GM19043 (cell line): Measurements from ENCODE around the gene EPC1.
"Not testable (repeated sequence)": the region's sequence is repeated elsewhere in the genome, so short reads cannot be mapped to it uniquely, and the experiment has no call there.

Experiments
- ATAC-seq: cut with Tn5 transposase; IDR thresholded peaks from one replicate; pipeline ENCODE4 v1.9.1; 2021; ENCODE audit warnings: low read depth; ENCODE audit not compliant: unreplicated experiment

EPC1 gene

DNA sequence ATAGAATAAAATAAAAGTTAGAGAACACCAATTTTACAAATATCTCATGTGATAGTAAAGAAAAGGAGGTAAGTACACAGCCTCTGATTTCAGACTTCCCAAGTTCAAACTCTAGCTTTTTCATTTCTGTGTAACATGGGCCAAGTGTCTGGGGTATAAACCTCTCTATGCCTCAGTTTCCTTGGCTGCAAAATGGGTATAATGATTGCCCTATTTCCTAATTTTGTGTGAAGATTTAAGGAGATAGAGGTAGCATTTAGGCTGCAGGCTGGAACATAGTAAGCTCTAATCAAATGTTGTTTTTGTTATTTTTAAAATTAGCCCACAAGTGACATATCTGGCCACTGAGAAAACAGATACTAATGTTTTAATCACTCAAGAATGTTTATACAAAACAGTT is 26.1 kb upstream of the EPC1 start:
- ATAC-seq, result no peak

DNA sequence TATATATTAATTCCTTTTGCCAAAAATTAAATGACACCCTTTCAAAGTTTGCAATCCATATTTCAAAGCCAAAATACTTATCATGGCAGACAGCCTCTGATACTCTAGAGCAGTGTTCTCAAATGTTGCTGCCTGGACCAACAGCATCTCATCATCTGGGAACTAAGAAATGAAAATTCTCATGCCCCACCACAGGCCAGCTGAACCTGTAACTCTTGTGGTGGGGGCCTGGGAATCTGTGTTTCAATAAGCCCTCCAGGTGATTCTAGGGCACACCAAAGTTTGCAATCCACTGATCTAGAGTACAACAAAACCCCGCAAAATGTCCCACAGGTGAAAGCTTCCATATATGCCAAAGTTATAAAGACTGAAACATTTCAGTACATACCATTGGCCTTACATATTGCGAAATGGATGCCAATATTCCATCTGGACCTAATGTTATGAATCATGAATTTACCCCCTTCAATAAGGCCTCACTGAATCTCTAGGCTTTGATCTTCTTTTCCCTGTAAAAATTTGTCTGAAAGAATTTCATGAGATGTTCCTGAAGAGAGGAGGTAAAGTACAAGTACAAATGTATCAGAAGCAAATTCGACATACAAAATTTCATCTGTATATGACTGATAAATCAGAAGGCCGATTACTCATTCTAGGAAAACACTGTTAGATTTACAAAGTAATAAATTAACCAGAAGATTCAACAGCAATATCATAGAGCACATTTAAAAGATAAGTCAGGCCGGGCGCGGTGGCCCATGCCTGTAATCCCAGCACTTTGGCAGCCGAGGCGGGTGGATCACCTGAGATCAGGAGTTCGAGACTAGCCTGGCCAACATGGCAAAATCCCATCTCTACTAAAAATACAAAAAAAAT is 25.3 kb upstream of the EPC1 start:
- no peak for ATAC-seq

DNA sequence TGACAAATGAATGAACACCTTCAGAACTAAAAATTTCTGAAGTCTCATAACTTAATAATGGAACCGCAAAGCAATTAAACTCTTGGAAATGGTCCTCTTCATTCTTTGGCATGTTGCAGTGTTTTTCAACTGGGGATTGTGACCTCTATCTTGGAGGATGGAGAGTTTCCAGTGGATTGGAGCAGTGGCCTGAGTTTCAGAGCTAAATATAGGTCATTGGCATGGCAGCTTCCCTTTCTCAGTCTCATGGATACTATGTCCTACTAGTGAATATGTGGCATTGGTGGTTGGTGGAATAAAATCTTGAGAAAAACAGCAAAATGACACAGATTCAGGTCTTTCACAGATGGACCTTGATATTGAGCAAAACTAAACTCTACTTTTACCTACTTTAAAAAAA is 24.1 kb upstream of the EPC1 start:
- ATAC-seq, result no peak

DNA sequence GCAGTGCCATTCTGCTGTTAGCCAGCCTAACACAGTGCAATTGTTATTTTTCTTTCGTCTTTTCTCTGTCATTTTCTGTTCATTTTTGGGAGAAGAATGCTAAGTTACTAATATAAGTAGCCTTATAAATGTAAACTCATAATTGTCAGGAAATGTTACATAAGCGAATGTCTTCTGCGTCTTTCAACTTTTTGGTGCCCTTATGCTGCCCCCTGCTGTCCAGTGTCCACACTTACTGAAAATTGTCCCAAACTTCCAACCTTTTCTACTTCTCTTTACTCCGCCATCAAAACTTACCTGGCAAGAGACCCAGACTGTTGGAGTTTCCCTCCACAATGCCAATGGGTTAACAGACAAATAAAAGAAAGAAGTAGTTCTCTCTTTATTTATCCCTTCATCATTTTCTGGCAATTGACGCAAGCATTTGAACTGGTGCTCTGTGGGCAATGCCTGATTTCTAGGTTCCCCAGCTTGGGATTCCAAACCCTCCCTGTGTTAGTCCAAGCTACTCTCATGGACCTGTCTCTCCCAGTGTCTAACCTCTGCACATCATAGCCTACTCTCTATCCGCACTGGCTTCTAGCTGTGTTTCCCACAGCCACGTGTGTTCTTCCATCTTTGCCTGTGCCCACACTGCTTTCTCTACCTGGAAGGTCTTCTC is 21.0 kb upstream of the EPC1 start:
- no peak for ATAC-seq

DNA sequence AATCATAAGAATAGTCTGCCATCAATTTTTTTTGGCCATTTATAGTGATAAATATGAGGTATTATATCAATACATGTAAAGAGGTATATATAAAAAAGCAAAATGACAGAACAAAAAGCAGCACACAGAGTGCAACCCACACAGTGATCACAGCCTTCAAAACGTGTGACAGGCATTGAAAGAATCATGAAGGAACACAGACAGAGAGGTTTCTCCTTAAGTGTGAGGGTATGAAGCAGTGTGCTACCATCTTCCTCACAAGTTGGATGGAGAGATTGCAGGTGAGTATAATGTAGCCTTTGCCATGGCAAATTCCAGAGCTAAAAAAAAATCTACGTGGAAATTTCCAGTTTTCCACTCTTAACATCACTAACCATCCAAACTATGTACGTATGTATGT is 19.6 kb upstream of the EPC1 start:
- ATAC-seq, result no peak

DNA sequence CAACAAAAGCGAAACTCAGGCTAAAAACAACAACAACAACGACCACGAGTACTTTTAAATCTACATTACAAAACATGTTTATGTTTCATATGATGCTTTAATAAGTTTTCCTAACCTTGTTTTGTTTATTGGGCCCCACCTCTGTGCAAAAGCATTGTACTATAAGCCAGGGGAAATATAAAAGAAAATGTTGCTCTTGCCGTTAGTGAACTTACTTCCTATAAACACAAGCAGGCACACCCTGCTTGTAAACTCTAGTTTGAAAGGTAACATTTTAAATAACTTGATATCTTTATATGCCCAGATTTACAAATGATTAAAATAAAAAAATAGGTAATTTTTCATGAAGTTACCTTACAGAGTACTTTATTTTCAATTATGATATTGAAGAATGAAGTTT is 19.2 kb upstream of the EPC1 start:
- ATAC-seq, result no peak

DNA sequence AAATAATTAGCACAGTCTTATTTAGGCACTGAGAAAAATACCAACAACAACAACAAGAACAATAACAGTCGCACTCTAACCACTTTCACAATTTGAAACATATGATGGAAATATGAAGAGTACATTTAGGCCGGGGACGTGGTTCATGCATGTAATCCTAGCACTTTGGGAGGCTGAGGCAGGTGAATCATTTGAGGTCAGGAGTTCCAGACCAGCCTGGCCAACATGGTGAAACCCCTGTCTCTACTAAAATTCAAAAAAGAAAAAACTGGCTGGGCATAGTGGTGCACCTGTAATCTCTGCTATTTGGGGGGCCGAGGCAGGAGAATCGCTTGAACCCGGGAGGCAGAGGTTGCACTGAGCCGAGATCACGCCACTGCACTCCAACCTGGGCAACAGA is 18.4 kb upstream of the EPC1 start:
- ATAC-seq, result not testable (repeated sequence)

DNA sequence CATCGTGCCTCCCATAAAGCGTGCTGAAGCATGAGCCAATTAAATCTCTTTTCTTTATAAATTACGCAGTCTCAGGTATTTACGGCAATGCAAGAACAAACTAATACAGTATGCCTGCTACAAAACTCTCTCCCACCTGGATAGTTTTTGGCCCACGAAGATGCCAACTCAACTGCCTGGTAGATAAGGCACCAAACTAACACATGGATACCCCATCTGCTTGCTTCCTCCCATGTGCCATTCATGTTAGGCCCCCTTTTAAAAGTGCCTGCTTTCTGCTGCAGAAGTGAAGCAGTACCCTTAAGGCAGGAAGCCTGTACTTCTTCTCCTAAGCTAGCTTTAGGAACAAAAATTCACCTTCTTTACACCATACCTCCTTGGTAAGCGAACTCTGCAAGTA is 15.6 kb upstream of the EPC1 start:
- ATAC-seq, result no peak

DNA sequence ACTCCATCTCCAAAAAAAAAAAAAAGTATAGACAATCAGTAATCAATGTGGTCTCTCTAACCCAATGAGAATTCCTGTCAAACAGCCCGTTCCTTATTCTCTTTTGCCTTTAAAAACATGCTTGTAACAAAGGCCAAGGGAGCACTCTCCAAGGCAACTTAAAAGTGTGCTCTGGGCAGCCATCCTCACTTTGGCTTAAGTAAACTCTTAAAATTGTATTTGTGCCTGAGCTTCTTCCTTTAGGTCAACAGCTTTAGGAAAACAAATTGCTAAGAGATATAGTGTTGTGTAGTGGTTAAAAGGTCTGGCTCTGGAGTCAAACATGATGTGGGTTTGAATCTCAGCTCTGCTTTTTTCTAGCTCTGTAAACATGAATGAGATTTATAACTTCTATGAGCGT is 13.9 kb upstream of the EPC1 start:
- ATAC-seq, result no peak

DNA sequence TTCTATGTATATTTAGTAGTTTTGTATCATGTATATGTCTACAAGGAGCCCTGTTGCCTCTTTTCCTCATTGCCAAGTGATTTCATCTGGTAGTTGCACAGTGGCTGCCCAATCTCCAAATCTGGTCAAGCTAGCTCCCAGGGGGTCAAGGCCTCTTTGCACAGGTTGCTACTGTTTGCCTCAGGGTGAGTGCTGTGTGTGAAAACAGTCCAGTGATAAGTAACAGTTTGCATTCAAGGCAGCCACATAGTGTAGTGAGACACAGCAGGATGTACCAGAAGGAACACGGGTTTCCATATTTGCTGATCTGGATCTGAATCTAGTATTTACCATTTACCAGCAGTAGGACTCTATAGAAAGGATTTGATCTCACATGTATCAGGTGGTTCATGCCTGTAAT is 13.3 kb upstream of the EPC1 start:
- ATAC-seq, result no peak

DNA sequence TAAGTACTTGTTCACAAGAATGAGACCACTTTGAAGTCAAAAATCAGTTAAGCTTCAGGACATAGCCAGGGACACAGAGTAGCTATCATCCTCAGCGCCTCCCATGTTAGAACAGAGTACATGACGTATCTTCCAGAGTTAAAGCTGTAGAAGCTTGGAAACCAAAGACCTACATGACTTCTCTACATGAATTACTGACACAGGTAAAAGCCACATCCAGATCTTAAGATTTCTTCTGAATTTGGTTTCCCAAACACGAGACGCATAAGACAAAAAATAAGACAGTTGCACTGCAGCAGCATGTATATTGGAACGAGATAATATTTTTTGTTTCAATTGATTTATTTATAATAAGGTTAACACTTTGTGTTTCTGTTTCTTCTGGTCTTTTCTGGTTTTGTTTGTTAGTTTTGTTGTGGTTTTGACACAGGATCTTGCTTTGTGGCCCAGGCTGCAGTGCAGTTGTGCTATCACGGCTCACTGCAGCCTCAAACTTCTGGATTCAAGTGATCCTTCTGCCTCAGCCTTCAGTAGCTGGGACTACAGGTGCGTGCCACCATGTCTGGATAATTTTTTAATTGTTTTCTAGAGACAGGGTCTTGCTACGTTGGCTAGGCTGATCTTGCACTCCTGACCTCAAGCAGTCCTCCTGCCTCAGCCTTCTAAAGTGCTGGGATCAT is 10.2 kb upstream of the EPC1 start:
- no peak for ATAC-seq

DNA sequence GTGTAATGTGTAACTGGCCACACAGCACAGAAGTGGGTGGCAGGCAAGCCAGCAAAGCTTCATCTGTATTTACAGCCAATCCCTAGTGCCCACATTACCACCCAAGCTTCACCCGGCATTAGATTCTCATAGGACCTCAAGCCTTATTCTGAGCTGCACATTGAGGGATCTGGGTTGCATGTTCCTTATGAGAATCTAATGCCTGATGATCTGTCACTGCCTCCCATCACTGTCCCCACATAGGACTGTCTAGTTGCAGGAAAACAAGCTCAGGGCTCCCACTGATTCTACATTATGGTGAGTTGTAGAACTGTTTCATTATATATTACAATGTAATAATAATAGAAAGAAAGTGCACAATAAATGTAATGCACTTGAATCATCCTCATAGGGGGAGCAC is 7.7 kb upstream of the EPC1 start:
- ATAC-seq, result not testable (repeated sequence)

DNA sequence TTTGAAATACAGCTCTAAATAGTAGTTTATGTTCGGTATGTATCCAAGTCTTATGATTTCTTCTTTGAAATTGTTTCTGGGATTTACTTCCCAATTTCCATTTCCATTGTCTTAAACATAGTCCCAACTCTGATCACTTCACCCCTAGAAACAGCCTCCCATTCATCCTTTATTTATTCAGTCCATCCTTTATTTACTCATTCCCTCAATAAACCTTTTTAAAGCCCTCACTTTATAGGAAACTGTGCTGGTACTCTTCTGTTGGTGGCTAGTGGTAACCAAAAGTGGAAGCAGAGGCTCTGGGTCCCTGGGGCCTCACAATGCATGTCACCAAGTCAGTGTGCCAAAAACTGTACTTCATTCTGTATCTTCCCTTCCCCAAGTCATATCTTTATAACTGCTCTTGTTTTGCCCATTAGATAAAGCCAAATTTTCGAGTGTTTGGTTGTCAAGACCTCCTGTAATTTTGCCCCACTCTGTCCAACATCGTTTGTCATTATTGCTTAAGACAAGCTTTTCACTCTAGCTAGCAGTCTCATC is 3.9 kb upstream of the EPC1 start:
- ATAC-seq, result no peak

DNA sequence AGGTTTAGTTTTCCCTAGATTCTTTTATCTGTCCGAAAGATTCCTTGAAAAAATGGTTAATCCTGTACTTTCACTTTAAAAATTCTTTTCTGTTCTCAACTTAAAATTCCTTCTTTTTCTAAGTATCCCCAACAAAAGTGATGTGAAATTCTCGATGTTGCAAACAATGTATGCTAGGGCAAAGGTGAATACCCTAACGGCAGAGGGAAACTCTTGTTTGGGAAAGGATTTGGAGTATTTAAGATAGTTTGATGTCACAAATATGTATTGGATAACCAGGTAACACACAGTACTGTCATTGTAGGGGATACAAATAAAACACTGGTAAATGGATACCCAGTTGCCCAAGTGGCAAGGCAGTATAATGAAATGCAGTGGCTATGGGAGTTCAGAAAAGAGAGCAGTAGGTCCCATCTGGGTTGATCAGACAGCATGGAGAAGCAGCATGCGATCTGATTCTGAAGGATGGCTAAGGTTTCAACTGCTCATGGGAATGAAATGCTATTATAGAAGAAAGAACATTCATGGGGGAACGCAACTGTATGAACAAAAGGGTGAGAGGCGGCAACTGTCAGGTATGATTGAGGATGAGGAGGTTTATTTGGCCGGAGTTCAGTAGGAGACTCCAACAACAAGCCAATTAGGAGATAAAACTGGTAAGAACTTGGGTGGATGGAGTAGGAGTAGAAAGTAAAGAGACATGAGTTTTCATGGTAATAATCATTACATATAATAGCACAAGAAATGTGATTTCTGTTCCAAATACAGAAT is 3.2 kb upstream of the EPC1 start:
- ATAC-seq, result no peak

DNA sequence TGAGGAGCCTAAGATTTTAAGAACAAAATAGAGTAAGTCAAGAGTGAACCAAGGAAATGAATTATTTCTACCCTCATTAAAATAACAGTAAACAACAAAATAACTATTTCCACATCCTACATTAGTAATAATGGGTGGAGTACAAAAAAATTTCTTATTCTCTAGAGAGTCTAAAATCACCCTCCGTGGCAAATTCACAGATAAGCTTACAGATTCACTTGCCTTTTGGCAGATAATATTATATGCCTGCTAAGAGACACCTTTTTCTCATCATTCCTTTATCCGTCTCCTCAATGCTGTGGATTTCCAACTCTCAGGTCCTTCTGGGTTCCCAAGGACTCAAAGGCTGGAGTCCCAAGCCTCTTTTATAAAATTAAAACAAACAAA is 2.2 kb upstream of the EPC1 start:
- no peak for ATAC-seq

DNA sequence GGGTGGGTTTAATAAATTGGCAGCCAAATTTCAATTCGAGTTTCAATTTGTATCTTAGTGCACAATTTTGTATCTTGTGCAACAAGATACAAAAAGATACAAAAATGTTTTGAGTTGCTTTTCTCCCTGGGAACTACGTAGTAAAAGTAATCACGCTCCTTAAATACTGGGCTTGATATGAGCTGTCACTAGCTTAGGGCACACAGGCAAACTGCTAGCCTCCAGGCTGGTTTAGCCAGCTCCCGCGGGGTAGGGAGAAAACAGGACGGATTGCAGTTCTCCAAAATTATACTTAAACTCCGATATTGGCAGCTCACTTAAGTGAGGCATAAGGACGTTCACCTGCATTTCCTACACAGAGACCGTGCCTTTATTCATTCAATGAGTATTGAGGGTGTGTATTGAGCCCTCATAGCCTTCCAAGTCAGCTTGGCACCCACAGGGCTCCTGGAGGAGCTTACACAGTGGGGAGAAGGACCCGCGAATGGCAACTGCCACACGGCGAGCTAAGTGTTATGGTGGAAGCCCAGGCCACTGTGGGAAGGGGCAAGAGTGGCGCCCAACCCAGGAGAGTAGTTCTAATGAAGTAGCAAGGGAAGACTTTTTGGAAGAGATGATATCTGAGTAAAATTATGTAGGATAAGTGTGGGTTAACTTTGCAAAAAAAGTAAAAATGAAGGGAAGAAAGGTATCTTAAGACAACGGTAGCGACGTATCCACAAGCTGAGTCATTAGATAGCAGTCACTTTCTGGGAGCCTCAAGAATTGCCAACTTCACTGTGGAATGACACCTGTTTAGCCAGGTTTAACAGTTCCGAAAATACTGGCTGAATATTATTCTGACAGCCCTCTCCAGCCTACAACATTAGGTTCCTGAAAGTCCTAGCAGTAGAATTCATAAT is 1.6 kb upstream of the EPC1 start:
- ATAC-seq, result no peak

DNA sequence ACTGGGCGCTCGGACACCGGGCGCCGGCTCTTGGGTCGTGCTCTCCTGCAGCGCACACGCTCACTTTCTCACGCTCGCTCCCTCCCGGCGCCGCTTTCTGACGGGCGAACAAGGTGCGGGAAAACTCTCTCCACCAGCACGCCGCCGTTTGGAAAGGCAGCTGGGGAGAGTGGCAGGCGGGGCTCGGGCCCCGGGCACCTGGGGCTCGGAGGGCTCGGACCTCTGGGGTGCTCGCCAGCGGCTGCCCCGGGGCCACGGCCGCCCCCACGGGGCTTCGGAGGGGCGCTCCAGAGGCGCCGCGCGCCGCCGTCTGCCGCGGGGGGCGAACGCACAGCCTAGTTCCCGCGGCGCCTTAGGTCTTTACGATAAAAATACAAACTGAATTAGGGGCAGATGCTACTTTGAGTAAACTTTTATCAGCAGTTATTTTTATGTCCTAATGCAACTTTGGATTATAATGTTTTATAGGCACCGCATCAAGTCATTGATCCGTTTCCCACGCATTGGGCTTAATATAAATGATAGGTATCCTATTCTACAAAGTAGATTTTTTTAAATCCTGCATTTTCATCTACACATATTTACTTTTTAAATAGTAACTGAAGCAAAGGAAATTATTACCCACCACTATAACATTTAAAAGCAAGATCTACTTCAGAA is 535 bp upstream of the EPC1 start:
- peak; percentile 2 for ATAC-seq

DNA sequence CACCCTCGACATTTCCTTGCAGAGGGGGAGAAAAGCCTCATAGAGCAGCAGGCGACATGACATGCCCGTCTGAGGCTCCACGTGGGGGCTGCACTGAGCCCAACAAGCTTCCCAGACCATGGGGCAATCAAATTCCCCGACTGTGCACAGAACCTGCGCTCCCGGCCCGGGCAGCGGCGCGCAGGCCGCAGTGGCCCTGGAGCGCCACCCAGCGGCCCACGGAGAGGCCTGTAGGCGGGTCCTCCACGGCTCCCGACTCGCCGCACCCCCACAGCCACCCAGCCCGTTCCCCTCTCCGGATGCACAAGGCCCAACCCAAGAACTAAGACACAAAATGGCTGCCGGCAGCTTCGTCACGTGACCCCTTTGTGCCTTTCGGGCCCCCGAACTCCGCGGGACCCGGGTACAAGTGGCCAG is 816 bp downstream of the EPC1 start:
- ATAC-seq, result peak; percentile 79

DNA sequence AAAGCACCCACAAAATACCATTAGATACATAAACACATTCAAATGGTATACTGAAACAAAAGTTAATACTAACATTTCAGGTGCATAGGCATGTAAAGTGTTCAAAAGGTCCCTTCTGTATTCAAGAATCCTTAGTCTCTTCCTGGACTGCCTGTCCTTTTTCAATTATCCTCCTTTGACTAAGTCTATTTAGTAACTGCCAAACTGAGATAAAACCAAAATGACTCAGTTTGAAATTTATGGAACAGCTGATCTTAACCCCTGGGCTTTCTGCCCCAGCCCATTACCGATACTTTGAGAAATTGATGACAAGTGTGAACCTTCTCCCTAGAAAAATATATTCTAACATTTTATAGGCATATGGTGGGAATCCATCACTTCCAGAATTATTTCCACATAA is 5.4 kb downstream of the EPC1 start:
- ATAC-seq, result no peak
